Islet precursor cell (in vitro differentiated cells): ENCODE results near the gene CDC42.

Experiments used
- DNase-seq: peaks from one replicate; pipeline ENCODE4 v3.0.0-alpha.2; 2018

Gene CDC42

DNA sequence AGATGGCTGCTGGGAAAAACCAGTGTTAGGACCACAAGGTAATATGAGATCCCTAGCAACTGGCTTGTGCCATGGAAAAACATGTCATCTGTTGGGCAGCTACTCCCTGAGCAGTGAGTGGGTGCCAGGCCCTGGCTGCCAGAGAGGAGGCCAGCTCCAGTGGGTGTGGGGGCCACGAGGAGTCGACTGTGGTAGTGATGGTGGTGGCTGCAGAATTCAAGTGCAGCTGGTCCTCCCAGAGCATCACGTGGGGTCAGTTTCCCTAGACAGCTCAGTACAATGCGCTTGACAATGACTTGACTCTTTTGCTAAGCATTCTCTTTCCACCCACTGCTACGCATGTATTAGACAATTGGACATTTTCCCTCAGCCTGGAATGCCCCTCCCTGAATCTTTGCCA lies 14.5 kb upstream of the CDC42 start:
- no peak for DNase-seq

GRCh38 chr1:22039594-22040285 lies 12.8 kb upstream of the CDC42 start:
- DNase-seq = peak; percentile 74

DNA sequence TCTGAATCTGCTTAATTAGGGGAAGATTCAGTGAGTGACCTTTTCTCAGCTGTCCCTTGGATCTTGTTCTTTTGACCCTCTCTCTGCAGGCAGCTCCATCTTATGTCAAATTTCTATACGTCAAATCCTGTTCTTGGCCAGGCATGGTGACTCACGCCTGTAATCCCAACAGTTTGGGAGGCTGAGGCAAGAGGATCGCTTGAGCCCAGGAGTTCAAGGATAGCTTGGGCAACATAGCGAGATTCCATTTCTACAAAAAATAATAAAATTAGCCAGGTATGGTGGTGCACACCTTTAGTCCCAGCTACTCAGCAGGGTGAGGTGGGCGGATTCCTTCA lies 12.3 kb upstream of the CDC42 start:
- DNase-seq = no peak

DNA sequence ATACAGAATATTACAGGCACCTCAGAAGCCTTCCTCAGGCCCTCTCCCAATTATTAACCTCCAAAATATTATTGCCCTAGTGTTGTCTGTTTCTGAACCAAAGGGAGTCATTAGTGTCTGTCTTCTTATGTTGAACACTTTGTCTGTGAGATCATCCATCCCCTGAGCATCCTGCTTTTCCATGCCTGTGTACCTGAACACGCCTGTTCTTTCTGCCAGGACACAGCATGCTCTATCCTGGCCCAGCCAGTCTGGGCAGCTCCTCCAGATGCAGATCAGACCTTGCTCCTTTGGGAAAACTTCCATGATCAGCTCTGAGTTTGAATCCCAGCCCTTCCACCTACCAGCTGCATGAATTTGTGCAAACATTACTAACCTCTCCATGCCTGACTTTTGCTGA lies 11.0 kb upstream of the CDC42 start:
- DNase-seq = no peak

GRCh38 chr1:22043198-22043769 lies 9.2 kb upstream of the CDC42 start:
- DNase-seq = peak; percentile 77

GRCh38 chr1:22044690-22045420 lies 7.7 kb upstream of the CDC42 start:
- no peak for DNase-seq

GRCh38 chr1:22045604-22046228 lies 6.8 kb upstream of the CDC42 start:
- DNase-seq = no peak

DNA sequence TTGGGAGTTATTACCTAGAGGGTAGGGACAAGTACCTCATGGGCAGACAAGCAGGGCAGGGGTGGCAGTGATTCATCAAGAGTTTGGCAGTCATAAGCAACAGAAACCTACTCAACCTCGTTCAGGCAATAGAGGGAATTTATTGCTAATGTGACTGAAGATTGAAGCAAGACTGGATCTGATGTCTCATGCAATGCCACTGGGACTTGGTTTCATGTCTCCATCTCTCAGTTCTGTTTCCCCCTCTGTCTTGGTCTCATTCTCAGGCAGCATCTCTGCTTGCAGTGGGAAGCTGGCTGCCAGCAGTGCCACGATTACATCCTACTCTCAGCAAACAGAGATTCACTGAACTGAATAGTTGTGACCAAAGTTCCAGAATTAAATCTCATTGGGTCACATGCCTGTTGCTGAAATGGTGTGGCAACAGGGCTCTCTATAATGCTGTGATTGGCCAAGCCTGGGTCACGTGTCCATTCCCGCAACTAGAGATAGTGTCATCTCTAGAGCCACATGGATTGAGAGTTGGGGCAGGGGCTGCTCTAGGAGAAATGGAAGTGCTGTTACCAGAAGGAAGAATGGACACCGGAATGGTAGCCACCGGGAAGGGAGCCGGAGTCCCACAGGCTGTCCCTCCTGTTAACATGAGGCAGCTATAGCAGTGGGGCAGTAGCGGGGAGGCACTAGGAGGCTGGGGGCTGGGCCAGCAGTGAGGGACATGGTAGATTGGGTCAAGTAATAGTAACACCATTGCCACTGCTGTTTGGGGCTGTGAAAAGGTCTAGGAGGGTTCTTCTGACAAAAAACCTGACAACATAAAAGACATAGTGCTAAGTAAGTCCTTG lies 3.9 kb upstream of the CDC42 start:
- no peak for DNase-seq

DNA sequence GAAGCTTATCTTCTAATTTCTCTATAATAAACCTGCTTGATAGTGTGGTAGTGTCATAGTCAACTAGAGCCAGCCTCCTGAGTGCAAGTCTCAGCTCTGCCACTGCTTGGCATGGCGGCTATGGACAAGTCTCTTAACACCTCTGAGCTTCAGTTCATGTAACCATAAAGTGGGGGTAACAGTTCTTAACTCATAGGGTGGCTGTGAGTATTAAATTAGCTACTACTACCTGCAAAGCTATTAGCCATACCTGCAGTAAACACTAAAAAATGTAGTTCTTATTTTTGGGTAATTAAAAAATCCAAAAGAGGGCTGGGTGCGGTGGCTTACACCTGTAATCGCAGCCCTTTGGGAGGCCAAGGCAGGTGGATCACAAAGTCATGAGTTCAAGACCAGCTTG lies 2.2 kb upstream of the CDC42 start:
- DNase-seq = no peak

GRCh38 chr1:22051607-22052114 lies 848 bp upstream of the CDC42 start:
- DNase-seq = no peak

DNA sequence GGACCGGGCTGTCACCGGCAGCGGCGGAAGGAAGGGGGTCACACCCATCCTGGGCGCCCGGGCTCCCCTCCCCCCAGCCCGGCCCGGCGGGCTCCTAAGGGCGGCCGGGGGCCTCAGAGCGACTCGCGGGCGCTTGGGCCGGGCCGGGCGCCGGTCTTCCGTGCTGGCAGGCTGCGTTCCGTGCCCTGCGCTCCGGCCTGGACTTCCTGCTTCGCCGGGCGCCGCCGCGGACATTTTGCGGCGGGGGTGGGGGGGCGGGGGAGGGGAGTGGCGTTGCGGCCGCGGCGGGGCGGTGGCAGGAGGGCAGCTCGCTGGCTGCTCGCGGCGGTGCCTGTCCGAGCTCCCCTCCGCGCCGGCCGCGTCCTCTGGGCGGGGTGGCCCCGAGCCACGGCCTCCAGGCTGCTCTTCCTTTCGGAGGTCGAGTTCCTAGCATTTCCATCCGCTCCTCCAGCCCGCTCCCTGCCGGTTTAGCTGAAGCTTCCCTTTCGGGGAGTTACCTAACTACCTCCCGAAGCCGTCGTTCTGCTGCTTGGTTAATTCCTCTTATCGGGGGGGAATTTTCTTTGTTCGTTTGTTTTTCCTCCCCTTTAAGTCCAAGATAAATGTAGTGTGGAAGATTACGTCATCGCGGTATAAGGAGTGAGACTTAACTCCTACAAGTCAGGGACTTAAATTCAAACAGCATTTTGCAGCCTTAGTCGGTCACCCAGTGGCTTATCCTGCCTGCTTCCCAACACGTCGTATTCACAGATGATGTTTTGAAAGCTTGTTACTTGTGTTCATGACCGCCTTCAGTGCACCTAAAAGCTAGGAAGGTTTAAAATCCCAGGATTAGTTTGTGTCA lies 730 bp downstream of the CDC42 start:
- peak; percentile 84 for DNase-seq

GRCh38 chr1:22053861-22054770 lies 1.6 kb downstream of the CDC42 start:
- DNase-seq = no peak

GRCh38 chr1:22055463-22055862 lies 3.0 kb downstream of the CDC42 start:
- DNase-seq = no peak

DNA sequence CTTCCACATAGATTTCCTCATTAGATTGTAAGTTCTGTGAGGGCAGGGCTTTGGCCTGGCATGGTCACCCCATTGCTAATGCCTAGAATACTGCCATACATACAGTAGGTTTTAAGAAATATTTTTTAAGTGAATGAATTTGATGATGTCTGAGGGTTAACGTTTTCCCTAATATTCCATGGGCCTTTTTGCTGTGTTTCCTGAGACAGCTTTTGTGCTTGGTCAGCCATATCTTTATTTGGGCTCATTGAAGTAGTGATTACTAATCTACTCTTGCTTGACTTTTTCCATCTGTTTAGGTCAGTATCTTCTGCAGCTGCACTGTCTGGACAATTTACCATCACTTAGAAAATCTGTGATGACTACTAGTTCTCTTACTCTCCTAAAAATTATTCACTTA lies 3.5 kb downstream of the CDC42 start:
- DNase-seq = no peak

GRCh38 chr1:22056936-22057335 lies 4.4 kb downstream of the CDC42 start:
- DNase-seq = no peak

- DNase-seq = no peak
Measured at GRCh38 chr1:22057861-22058260, 5.4 kb downstream of the CDC42 start.

- no peak for DNase-seq
Measured at GRCh38 chr1:22064751-22065402, 12.4 kb downstream of the CDC42 start.

- no peak for DNase-seq
Measured at GRCh38 chr1:22071511-22071910, 19.0 kb downstream of the CDC42 start.

DNA sequence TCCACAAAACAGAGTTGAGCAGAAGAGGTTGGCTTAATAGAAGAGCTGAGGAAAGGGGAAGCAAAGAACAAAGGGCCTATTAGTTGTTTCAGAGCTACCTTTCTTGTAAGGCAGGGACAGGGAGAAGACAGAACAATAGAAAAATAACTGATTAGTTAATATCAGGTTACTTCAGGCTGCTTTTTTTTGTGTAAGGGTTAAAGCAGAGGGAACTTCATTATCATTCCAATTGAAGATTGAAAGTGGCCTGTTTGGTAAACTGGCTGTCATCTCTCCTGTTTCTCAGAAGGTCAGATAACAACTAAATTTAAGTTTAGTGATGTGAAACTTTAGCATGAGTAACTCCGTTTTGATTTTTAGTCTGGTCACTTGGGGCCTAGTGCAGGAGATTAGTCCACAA lies 22.3 kb downstream of the CDC42 start:
- DNase-seq = no peak

DNA sequence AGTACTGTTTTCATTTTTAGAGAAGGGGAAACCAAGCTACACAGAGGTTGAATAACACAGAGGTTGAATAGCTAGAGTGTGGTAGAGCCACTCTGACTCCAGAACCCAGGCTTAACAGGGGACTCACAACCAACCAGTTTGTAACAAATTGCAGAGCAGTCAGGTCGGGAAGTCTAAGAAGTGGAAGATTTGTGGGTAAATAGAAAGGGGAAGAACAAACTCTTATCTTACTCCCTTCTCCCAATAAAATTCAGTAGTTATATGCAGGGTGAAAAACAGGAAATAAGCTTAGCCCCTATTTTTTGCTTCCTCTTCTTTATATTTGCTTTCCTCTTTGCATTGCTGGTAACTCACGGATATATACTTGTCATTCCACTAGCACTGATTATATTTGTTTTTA lies 23.2 kb downstream of the CDC42 start:
- no peak for DNase-seq
